Lower lobe of right lung (tissue), 2 donors: ENCODE measurements around the gene GUCD1. TPM values are rescaled to one million over a fixed set of nuclear protein-coding genes. Genes with fewer than 3 reads are reported as not detected.
A peak's percentile ranks its signal among the peaks of the same experiment; 100 is the strongest.

ENCODE experiments used
- ATAC-seq, 2 donors: fragments of 200-7000 bp; cut with Tn5 transposase; one replicate each; pipeline ENCODE4 v1.9.1; 2020 to 2022; ENCODE audit warnings: mild to moderate bottlenecking in 2 of 2, moderate library complexity in 2 of 2
- DNase-seq: peaks from one replicate; pipeline ENCODE4 v3.0.0-alpha.2; 2020
- H3K27ac ChIP-seq: fragments of 200-600 bp; one replicate; pipeline ENCODE4 v1.8.0; 2022
- H3K27me3 ChIP-seq: fragments of 200-600 bp; one replicate; pipeline ENCODE4 v1.8.0; 2022; ENCODE audit warnings: low read depth
- H3K36me3 ChIP-seq: fragments of 200-600 bp; one replicate; pipeline ENCODE4 v1.8.0; 2022; ENCODE audit warnings: mild to moderate bottlenecking
- H3K4me1 ChIP-seq: fragments of 200-600 bp; one replicate; pipeline ENCODE4 v1.8.0; 2022
- H3K4me3 ChIP-seq: fragments of 200-600 bp; one replicate; pipeline ENCODE4 v1.8.0; 2022; ENCODE audit warnings: mild to moderate bottlenecking
- H3K9me3 ChIP-seq: fragments of 200-600 bp; one replicate; pipeline ENCODE4 v1.8.0; 2022
- CTCF ChIP-seq: fragments of 200-600 bp; IDR thresholded peaks from one replicate; pipeline ENCODE4 v1.8.0; 2022; ENCODE audit warnings: antibody characterized with exemption, mild to moderate bottlenecking
- intact Hi-C: fragments of 100-400 bp; cut with DNase I; formaldehyde crosslinking; loops from one replicate; pipeline ENCODE4 v1.11.0; 2022
- total RNA-seq: library from RNA; stranded (reverse); fragmentation: NEBNext Ultra II Directional; extraction: Animal tissue kit (Norgen Biotek cat#: 25700); gene quantifications from one replicate; pipeline ENCODE4 v1.2.1, GENCODE V29; 2021
- donor health status: DM: no; HTN: yes; CAD: no; lungs with severe emphysema.

Gene GUCD1
- total RNA-seq, 1 donor from 2014 or later = 120 TPM

- Histone ChIP-seq H3K4me1 (peaks cover 21% of the 10 kb centered on the region), H3K9me3 (no peaks in the 10 kb centered on the region), H3K27me3 (no peaks in the 10 kb centered on the region), H3K36me3 (no peaks in the 10 kb centered on the region), H3K4me3 (peak overlapping the region; percentile 14), H3K27ac (no peak overlapping the region)
- no peak for DNase-seq
- intact Hi-C loops = no loop called here
- peak; percentile 43 to 66 for ATAC-seq
- TF ChIP-seq CTCF = no peak
Observed at GRCh38 chr22:24516301-24516737, 38.6 kb downstream of the GUCD1 start.

GRCh38 chr22:24515027-24515338 lies 40.0 kb downstream of the GUCD1 start:
- Histone ChIP-seq H3K36me3 (no peaks in the 10 kb centered on the region), H3K27ac (no peak overlapping the region), H3K4me3 (no peak overlapping the region), H3K9me3 (no peaks in the 10 kb centered on the region), H3K27me3 (no peaks in the 10 kb centered on the region), H3K4me1 (peaks cover 33% of the 10 kb centered on the region)
- no peak for ATAC-seq
- intact Hi-C loops = no loop called here
- no peak for TF ChIP-seq CTCF
- no peak for DNase-seq

- peaks cover 33% of the 10 kb centered on the region for H3K4me1 ChIP-seq
Observed at GRCh38 chr22:24514241-24515026, 40.5 kb downstream of the GUCD1 start.

GRCh38 chr22:24513378-24514240 lies 41.3 kb downstream of the GUCD1 start:
- ATAC-seq (no peak), DNase-seq (no peak)
- no peaks in the 10 kb centered on the region for H3K27me3 ChIP-seq
- H3K9me3 ChIP-seq = no peaks in the 10 kb centered on the region
- H3K4me3 ChIP-seq = no peak overlapping the region
- H3K27ac ChIP-seq = no peak overlapping the region
- intact Hi-C loops = no loop called here
- H3K36me3 ChIP-seq = no peaks in the 10 kb centered on the region
- TF ChIP-seq CTCF = no peak
- peaks cover 33% of the 10 kb centered on the region for H3K4me1 ChIP-seq

More at GRCh38 chr22:24514241-24515026, 40.5 kb downstream of the GUCD1 start:
- Histone ChIP-seq H3K27me3 (no peaks in the 10 kb centered on the region), H3K9me3 (no peaks in the 10 kb centered on the region), H3K36me3 (no peaks in the 10 kb centered on the region), H3K27ac (no peak overlapping the region), H3K4me3 (no peak overlapping the region)
- ATAC-seq (no peak), DNase-seq (no peak)
- no peak for TF ChIP-seq CTCF
- intact Hi-C loops = no loop called here

- no peak overlapping the region for H3K4me3 ChIP-seq
- DNase-seq = no peak
- TF ChIP-seq CTCF = no peak
- H3K36me3 ChIP-seq = no peaks in the 10 kb centered on the region
- no peaks in the 10 kb centered on the region for H3K9me3 ChIP-seq
- H3K27me3 ChIP-seq = no peaks in the 10 kb centered on the region
- no peak for ATAC-seq
- H3K27ac ChIP-seq = no peak overlapping the region
- H3K4me1 ChIP-seq = peaks cover 45% of the 10 kb centered on the region
- intact Hi-C loops = no loop called here
Observed at GRCh38 chr22:24512043-24512442, 42.9 kb downstream of the GUCD1 start.
